HEK293 (cell line): ENCODE measurements around the gene KCNB1.

Experiments used
- CTCF ChIP-seq: fragments of 450-650 bp; formaldehyde crosslinking; IDR thresholded peaks from 2 replicates; pipeline ENCODE4 v1.5.1; 2016; ENCODE audit warnings: missing biosample characterization, missing genetic modification characterization
- YY1 ChIP-seq: fragments of 450-650 bp; formaldehyde crosslinking; IDR thresholded peaks from 2 replicates; pipeline ENCODE4 v1.5.1; 2018; ENCODE audit warnings: missing biosample characterization, missing genetic modification characterization
- ZNF248 ChIP-seq: fragments of 450-650 bp; formaldehyde crosslinking; IDR thresholded peaks from 2 replicates; pipeline ENCODE4 v1.5.1; 2017; ENCODE audit warnings: missing biosample characterization, missing genetic modification characterization
- ZNF274 ChIP-seq, 2 experiments: fragments of 200-500 bp in 1 of 2; fragments of 450-650 bp in 1 of 2; sonication (Bioruptor generic) in 1 of 2; formaldehyde crosslinking in 1 of 2; IDR thresholded peaks; 2 replicates each; pipeline versions ENCODE4 v1.5.1 to v1.6.1; 2014 to 2016; ENCODE audit warnings: borderline replicate concordance in 1 of 2, inconsistent platforms in 1 of 2, low read length in 1 of 2, missing biosample characterization in 1 of 2, missing genetic modification characterization in 1 of 2
- ZNF549 ChIP-seq: fragments of 450-650 bp; IDR thresholded peaks from 2 replicates; pipeline ENCODE4 v1.5.1; 2018; ENCODE audit warnings: missing biosample characterization, missing genetic modification characterization, mild to moderate bottlenecking, inconsistent platforms, moderate library complexity
- ZXDB ChIP-seq: fragments of 450-650 bp; formaldehyde crosslinking; IDR thresholded peaks from 2 replicates; pipeline ENCODE4 v1.5.1; 2016; ENCODE audit warnings: missing biosample characterization, missing genetic modification characterization

- TF ChIP-seq YY1 (tag by site-specific recombination): no peak
- TF ChIP-seq ZXDB: no peak
- TF ChIP-seq ZNF274 (IDR thresholded peaks at IDR 0.05; ENCODE audit: low read length): no peak
- no peak for TF ChIP-seq ZNF274 (tag by site-specific recombination; IDR thresholded peaks at IDR 0.05; ENCODE audit: borderline replicate concordance)
- TF ChIP-seq ZNF248 (tag by site-specific recombination): no peak
- TF ChIP-seq CTCF (tag by site-specific recombination): no peak
- no peak for TF ChIP-seq ZNF549
These were observed 132.7 kb downstream of the KCNB1 start for GRCh38 chr20:49349694-49350252.
